B cell (primary cell): ENCODE results near the gene SLC41A3.

Experiments used
- CTCF ChIP-seq: fragments of 200-600 bp; IDR thresholded peaks from one replicate; pipeline ENCODE4 v1.8.0; 2022; ENCODE audit warnings: antibody characterized with exemption, mild to moderate bottlenecking
- EZH2 ChIP-seq: IDR thresholded peaks from 2 replicates; pipeline ENCODE4 v1.6.1; 2012; ENCODE audit warnings: borderline replicate concordance, low read depth, mild to moderate bottlenecking, moderate library complexity, low read length; ENCODE audit not compliant: insufficient read depth, poor library complexity, severe bottlenecking

GRCh38 chr3:126117212-126117611, 33.3 kb upstream of the SLC41A3 start:
- TF ChIP-seq CTCF = no peak
- TF ChIP-seq EZH2 = no peak
